Measurements from ENCODE around the gene SLC18A3.

SLC18A3 gene

GRCh38 chr10:49611816-49612512, 1.9 kb downstream of the SLC18A3 start:
- DNase-seq (ENCODE audit: low spot score), result no peak

GRCh38 chr10:49612513-49613164, 2.5 kb downstream of the SLC18A3 start:
- no peak for DNase-seq (ENCODE audit: low spot score)

GRCh38 chr10:49613165-49613881, 3.2 kb downstream of the SLC18A3 start:
- no peak for DNase-seq (ENCODE audit: low spot score)

- no peak for DNase-seq (ENCODE audit: low spot score)
Measured at GRCh38 chr10:49613882-49614241, 3.8 kb downstream of the SLC18A3 start, which contains the start of gene CHAT. Gene CHAT, plus strand, starts transcription at chr10:49614037. Its CDS starts 153 bp downstream, at chr10:49614190.

- DNase-seq (ENCODE audit: low spot score), result no peak
Measured at GRCh38 chr10:49614242-49615198, 4.4 kb downstream of the SLC18A3 start.

- no peak for DNase-seq (ENCODE audit: low spot score)
Measured at GRCh38 chr10:49615213-49615612, 5.1 kb downstream of the SLC18A3 start.

- DNase-seq (ENCODE audit: low spot score), result no peak
Measured at GRCh38 chr10:49615721-49616120, 5.6 kb downstream of the SLC18A3 start.

GRCh38 chr10:49616421-49617101, 6.5 kb downstream of the SLC18A3 start:
- no peak for DNase-seq (ENCODE audit: low spot score)

GRCh38 chr10:49617121-49618020, 7.3 kb downstream of the SLC18A3 start:
- DNase-seq (ENCODE audit: low spot score), result no peak

GRCh38 chr10:49618821-49619220, 8.7 kb downstream of the SLC18A3 start:
- DNase-seq (ENCODE audit: low spot score), result no peak

GRCh38 chr10:49619613-49620012, 9.5 kb downstream of the SLC18A3 start:
- no peak for DNase-seq (ENCODE audit: low spot score)

- no peak for DNase-seq (ENCODE audit: low spot score)
Measured at GRCh38 chr10:49620286-49620810, 10.2 kb downstream of the SLC18A3 start.

- no peak for DNase-seq (ENCODE audit: low spot score)
Measured at GRCh38 chr10:49620841-49621378, 10.8 kb downstream of the SLC18A3 start.

- no peak for DNase-seq (ENCODE audit: low spot score)
Measured at GRCh38 chr10:49621561-49621960, 11.5 kb downstream of the SLC18A3 start.

- no peak for DNase-seq (ENCODE audit: low spot score)
Measured at GRCh38 chr10:49622426-49623425, 12.6 kb downstream of the SLC18A3 start.

GRCh38 chr10:49624629-49625028, 14.5 kb downstream of the SLC18A3 start:
- DNase-seq (ENCODE audit: low spot score), result no peak

GRCh38 chr10:49625411-49625810, 15.3 kb downstream of the SLC18A3 start:
- no peak for DNase-seq (ENCODE audit: low spot score)

- DNase-seq (ENCODE audit: low spot score), result no peak
Measured at GRCh38 chr10:49627038-49627437, 16.9 kb downstream of the SLC18A3 start.

Measured in pons (tissue), 1 donor.